ENCODE results near the gene CRIP1. TPM values are rescaled to one million over a fixed set of nuclear protein-coding genes. Genes with fewer than 3 reads are reported as not detected.
A peak's percentile ranks its signal among the peaks of the same experiment; 100 is the strongest.

CRIP1 gene
- total RNA-seq, 4 donors from 2014 or later, result 26.4 to 77.8 (median 33.5) TPM

GRCh38 chr14:105480807-105481801, 5.6 kb upstream of the CRIP1 start:
- Histone ChIP-seq H3K27ac (peak overlapping the region; percentile 92 to 96 (median 94)), H3K4me1 (peaks cover 0 to 97% (median 63%) of the 10 kb centered on the region in 4 donors), H3K4me3 (peak overlapping the region; percentile 16 to 51 (median 32)), H3K27me3 (peaks cover 0 to 5% of the 10 kb centered on the region in 2 donors), H3K36me3 (peaks cover 0 to 22% (median 0%) of the 10 kb centered on the region in 3 donors), H3K9me3 (no peaks in the 10 kb centered on the region)
- TF ChIP-seq CTCF (IDR thresholded peaks at IDR 0.05), result peak; percentile 98 to 99 (median 99)
- peak; percentile 13 to 34 for TF ChIP-seq POLR2A (IDR thresholded peaks at IDR 0.05)
- peak; percentile 25 to 83 for TF ChIP-seq EP300 (IDR thresholded peaks at IDR 0.05)
- DNase-seq (ENCODE audit: low spot score in 2 of 2), result peak; percentile 91 to 96
- WGBS, 2 donors, result 0 to 1% methylated on average over 16 to 25 of the region's 35 CpGs

- DNase-seq (ENCODE audit: low spot score in 2 of 2), result peak; percentile 94 to 97
- TF ChIP-seq CTCF (IDR thresholded peaks at IDR 0.05), result peak in 4 of 5 experiments; percentile 10 to 46 (median 38)
- TF ChIP-seq EP300 (IDR thresholded peaks at IDR 0.05), result peak; percentile 52 to 81
- TF ChIP-seq POLR2A (IDR thresholded peaks at IDR 0.05), result peak in 1 of 2 donors; percentile 16
- 0 to 1% methylated on average over 2 to 7 of the region's 18 CpGs for WGBS, 2 donors
- Histone ChIP-seq H3K4me1 (peaks cover 0 to 97% (median 63%) of the 10 kb centered on the region in 4 donors), H3K27ac (peak overlapping the region; percentile 92 to 96 (median 94)), H3K36me3 (peaks cover 0 to 22% (median 0%) of the 10 kb centered on the region in 3 donors), H3K9me3 (no peaks in the 10 kb centered on the region), H3K4me3 (peak overlapping the region; percentile 16 to 51 (median 32)), H3K27me3 (peaks cover 0 to 13% of the 10 kb centered on the region in 2 donors)
Observed at GRCh38 chr14:105481886-105482457, 4.7 kb upstream of the CRIP1 start.

GRCh38 chr14:105482486-105483110, 4.1 kb upstream of the CRIP1 start:
- Histone ChIP-seq H3K4me1 (peaks cover 0 to 98% (median 64%) of the 10 kb centered on the region in 4 donors), H3K27ac (peak overlapping the region; percentile 92 to 96 (median 94)), H3K9me3 (no peaks in the 10 kb centered on the region), H3K27me3 (peaks cover 0 to 15% of the 10 kb centered on the region in 2 donors), H3K4me3 (peak overlapping the region in 1 of 4 donors; percentile 51), H3K36me3 (peaks cover 0 to 22% (median 0%) of the 10 kb centered on the region in 3 donors)
- WGBS, 2 donors, result 58 to 65% methylated on average over 6 to 18 of the region's 18 CpGs
- no peak for TF ChIP-seq POLR2A (IDR thresholded peaks at IDR 0.05)
- no peak for TF ChIP-seq EP300 (IDR thresholded peaks at IDR 0.05)
- TF ChIP-seq CTCF (IDR thresholded peaks at IDR 0.05), result no peak
- DNase-seq (ENCODE audit: low spot score in 2 of 2), result no peak

GRCh38 chr14:105483300-105484068, 3.2 kb upstream of the CRIP1 start:
- Histone ChIP-seq H3K4me3 (no peak overlapping the region), H3K4me1 (peaks cover 0 to 99% (median 70%) of the 10 kb centered on the region in 4 donors), H3K27me3 (peaks cover 0 to 15% of the 10 kb centered on the region in 2 donors), H3K27ac (peak overlapping the region; percentile 92 to 96 (median 94)), H3K36me3 (peaks cover 0 to 15% (median 0%) of the 10 kb centered on the region in 3 donors), H3K9me3 (no peaks in the 10 kb centered on the region)
- no peak for TF ChIP-seq CTCF (IDR thresholded peaks at IDR 0.05)
- no peak for TF ChIP-seq POLR2A (IDR thresholded peaks at IDR 0.05)
- TF ChIP-seq EP300 (IDR thresholded peaks at IDR 0.05), result no peak
- 56 to 66% methylated on average over 7 to 18 of the region's 18 CpGs for WGBS, 2 donors
- DNase-seq (ENCODE audit: low spot score in 2 of 2), result no peak

Measured in tibial nerve (tissue), 4 donors.